ENCODE data around the gene TAF9.
A peak's percentile ranks its signal among the peaks of the same experiment; 100 is the strongest.
"Not testable (repeated sequence)": the region's sequence is repeated elsewhere in the genome, so short reads cannot be mapped to it uniquely, and the experiment has no call there.

The TAF9 gene

GRCh38 chr5:69414885-69415583, 45.7 kb upstream of the TAF9 start, which contains the start of gene MARVELD2:
MARVELD2 (plus strand) TSS chr5:69415116; CDS start chr5:69419386, 4,270 bp downstream.
- H3K27me3 Mint-ChIP-seq (ENCODE audit: low read depth, poor library complexity) = peaks cover 54% of the 10 kb centered on the region

GRCh38 chr5:69404659-69405330, 35.5 kb upstream of the TAF9 start:
- H3K27ac Mint-ChIP-seq = no peak overlapping the region
- H3K27me3 Mint-ChIP-seq (ENCODE audit: low read depth, poor library complexity) = peaks cover 4% of the 10 kb centered on the region
- H3K36me3 Mint-ChIP-seq (ENCODE audit: low read depth) = peaks cover 65% of the 10 kb centered on the region
- H3K9me3 Mint-ChIP-seq = no peaks in the 10 kb centered on the region
- TF ChIP-seq CTCF (IDR thresholded peaks at IDR 0.05) = no peak
- no peaks in the 10 kb centered on the region for H3K4me1 Mint-ChIP-seq
- DNase-seq = no peak
- H3K4me3 Mint-ChIP-seq = no peak overlapping the region

More at GRCh38 chr5:69414885-69415583, 45.7 kb upstream of the TAF9 start, which contains the start of gene MARVELD2:
- peak within 1 kb of the TSS; percentile 87 for H3K4me3 Mint-ChIP-seq
- no peak within 1 kb of the TSS for H3K27ac Mint-ChIP-seq
- peaks cover 14% of the 10 kb centered on the region for H3K4me1 Mint-ChIP-seq
- peaks cover 58% of the 10 kb centered on the region for H3K36me3 Mint-ChIP-seq (ENCODE audit: low read depth)
- H3K9me3 Mint-ChIP-seq = no peaks in the 10 kb centered on the region
- TF ChIP-seq CTCF (IDR thresholded peaks at IDR 0.05) = no peak
- peak; percentile 80 for DNase-seq

- Mint-ChIP-seq H3K4me3 (no peak overlapping the region), H3K27me3 (ENCODE audit: low read depth, poor library complexity) (no peaks in the 10 kb centered on the region), H3K4me1 (no peaks in the 10 kb centered on the region), H3K9me3 (no peaks in the 10 kb centered on the region), H3K36me3 (ENCODE audit: low read depth) (peaks cover 36% of the 10 kb centered on the region), H3K27ac (no peak overlapping the region)
- no peak for TF ChIP-seq CTCF (IDR thresholded peaks at IDR 0.05)
- no peak for DNase-seq
Measured at GRCh38 chr5:69378376-69378775, 9.1 kb upstream of the TAF9 start.

GRCh38 chr5:69374911-69375446, 5.7 kb upstream of the TAF9 start:
- DNase-seq = no peak
- H3K27ac Mint-ChIP-seq = no peak overlapping the region
- H3K9me3 Mint-ChIP-seq = no peaks in the 10 kb centered on the region
- no peaks in the 10 kb centered on the region for H3K27me3 Mint-ChIP-seq (ENCODE audit: low read depth, poor library complexity)
- peaks cover 18% of the 10 kb centered on the region for H3K36me3 Mint-ChIP-seq (ENCODE audit: low read depth)
- H3K4me3 Mint-ChIP-seq = no peak overlapping the region
- H3K4me1 Mint-ChIP-seq = peaks cover 14% of the 10 kb centered on the region
- no peak for TF ChIP-seq CTCF (IDR thresholded peaks at IDR 0.05)

- Mint-ChIP-seq H3K36me3 (ENCODE audit: low read depth) (peaks cover 15% of the 10 kb centered on the region), H3K9me3 (no peaks in the 10 kb centered on the region), H3K4me3 (peak overlapping the region; percentile 42), H3K27me3 (ENCODE audit: low read depth, poor library complexity) (no peaks in the 10 kb centered on the region), H3K4me1 (peaks cover 27% of the 10 kb centered on the region), H3K27ac (peak overlapping the region; percentile 15)
- no peak for TF ChIP-seq CTCF (IDR thresholded peaks at IDR 0.05)
- no peak for DNase-seq
Measured at GRCh38 chr5:69372394-69372793, 3.1 kb upstream of the TAF9 start.

GRCh38 chr5:69370335-69370734, 1.0 kb upstream of the TAF9 start:
- Mint-ChIP-seq H3K4me1 (peaks cover 27% of the 10 kb centered on the region), H3K36me3 (ENCODE audit: low read depth) (peaks cover 15% of the 10 kb centered on the region), H3K4me3 (peak overlapping the region; percentile 94), H3K27ac (peak overlapping the region; percentile 100)
- H3K27me3 Mint-ChIP-seq (ENCODE audit: low read depth, poor library complexity); H3K9me3 Mint-ChIP-seq: not testable (repeated sequence)
- peak; percentile 17 for DNase-seq
